SK-N-SH treated with all-trans-retinoic acid at 6 μM for 48 hours (cell line): ENCODE results near the gene IL17REL.

Experiments
- ARNTL ChIP-seq: fragments of 450-650 bp; formaldehyde crosslinking; IDR thresholded peaks from 2 replicates; pipeline ENCODE4 v1.5.0; 2020; ENCODE audit warnings: low read depth, mild to moderate bottlenecking, moderate library complexity, borderline replicate concordance
- BACH2 ChIP-seq: fragments of 250-450 bp; sonication (Bioruptor Pico); IDR thresholded peaks from 2 replicates; pipeline ENCODE4 v1.9.0; 2021; ENCODE audit warnings: mild to moderate bottlenecking, borderline replicate concordance
- CREB5 ChIP-seq: fragments of 250-450 bp; sonication (Bioruptor Pico); IDR thresholded peaks from 2 replicates; pipeline ENCODE4 v1.5.1; 2020; ENCODE audit warnings: low read depth, mild to moderate bottlenecking, moderate library complexity
- GLIS3 ChIP-seq: fragments of 250-450 bp; sonication (Bioruptor Pico); IDR thresholded peaks from 2 replicates; pipeline ENCODE4 v1.5.0; 2020; ENCODE audit warnings: mild to moderate bottlenecking, moderate library complexity
- RARB ChIP-seq: fragments of 250-450 bp; sonication (Bioruptor Pico); IDR thresholded peaks from 2 replicates; pipeline ENCODE4 v1.8.0; 2021; ENCODE audit warnings: mild to moderate bottlenecking, moderate library complexity
- ZC3H10 ChIP-seq: fragments of 250-450 bp; sonication (Bioruptor Pico); IDR thresholded peaks from 2 replicates; pipeline ENCODE4 v1.5.1; 2021; ENCODE audit warnings: mild to moderate bottlenecking, moderate library complexity
- ZFP30 ChIP-seq: fragments of 450-650 bp; formaldehyde crosslinking; IDR thresholded peaks from 2 replicates; pipeline ENCODE4 v1.5.0; 2022; ENCODE audit warnings: mild to moderate bottlenecking, moderate library complexity

- TF ChIP-seq BACH2 (CRISPR knock-in tag) (no peak), RARB (CRISPR knock-in tag) (no peak), ZFP30 (CRISPR knock-in tag) (no peak), GLIS3 (no peak), ARNTL (CRISPR knock-in tag) (no peak), ZC3H10 (no peak), CREB5 (CRISPR knock-in tag) (no peak)
Measured at GRCh38 chr22:49968831-49969661, 43.5 kb downstream of the IL17REL start.
